HepG2 (cell line): ENCODE data around the gene IGFLR1. TPM values are rescaled to one million over a fixed set of nuclear protein-coding genes. Genes with fewer than 3 reads are reported as not detected.

ENCODE experiments used
- CBFB ChIP-seq: sonication (generic); formaldehyde crosslinking; IDR thresholded peaks from 2 replicates; pipeline ENCODE4 v1.4.0; 2020; ENCODE audit warnings: missing genetic modification reagents
- CCAR2 ChIP-seq: fragments of 200-400 bp; formaldehyde crosslinking; optimal IDR thresholded peaks from 2 replicates; pipeline ENCODE3; 2018; ENCODE audit warnings: low read depth, mild to moderate bottlenecking, low read length, moderate library complexity
- CTCF ChIP-seq: sonication (generic); formaldehyde crosslinking; IDR thresholded peaks from 2 replicates; pipeline ENCODE4 v1.5.0; 2020; ENCODE audit warnings: mild to moderate bottlenecking, missing genetic modification reagents, moderate library complexity
- MYPOP ChIP-seq: sonication (generic); formaldehyde crosslinking; IDR thresholded peaks from 2 replicates; pipeline ENCODE4 v1.8.1; 2023; ENCODE audit warnings: mild to moderate bottlenecking, moderate library complexity, missing genetic modification reagents
- REPIN1 ChIP-seq: sonication (generic); formaldehyde crosslinking; IDR thresholded peaks from 2 replicates; pipeline ENCODE4 v1.8.0; 2022; ENCODE audit warnings: missing genetic modification reagents, low read depth, mild to moderate bottlenecking, borderline replicate concordance
- SETDB1 ChIP-seq: sonication (generic); formaldehyde crosslinking; IDR thresholded peaks from 2 replicates; pipeline ENCODE4 v1.5.1; 2020; ENCODE audit warnings: missing genetic modification reagents, mild to moderate bottlenecking, borderline replicate concordance
- SOX13 ChIP-seq, 3 experiments: fragments of 450-650 bp in 1 of 3; sonication (generic) in 1 of 3; formaldehyde crosslinking in 1 of 3; IDR thresholded peaks in 2 of 3; conservative IDR thresholded peaks in 1 of 3; 2 replicates each; pipeline versions ENCODE4 v1.5.0 to v1.6.1; 2016 to 2020; ENCODE audit warnings: antibody characterized with exemption in 1 of 3, mild to moderate bottlenecking in 1 of 3, missing compliant biosample characterization in 1 of 3, missing genetic modification reagents in 1 of 3, moderate library complexity in 1 of 3
- STAG1 ChIP-seq: sonication (generic); formaldehyde crosslinking; IDR thresholded peaks from 2 replicates; pipeline ENCODE4 v1.4.0; 2020; ENCODE audit warnings: missing genetic modification reagents
- TBL1XR1 ChIP-seq: fragments of 150-350 bp; IDR thresholded peaks from 2 replicates; pipeline ENCODE4 v1.6.1; 2014; ENCODE audit warnings: borderline replicate concordance, low read length; ENCODE audit not compliant: partially characterized antibody
- THRA ChIP-seq: sonication (generic); formaldehyde crosslinking; IDR thresholded peaks from 2 replicates; pipeline ENCODE4 v1.4.0; 2020; ENCODE audit warnings: missing genetic modification reagents, borderline replicate concordance
- XBP1 ChIP-seq: sonication (generic); formaldehyde crosslinking; IDR thresholded peaks from 2 replicates; pipeline ENCODE4 v1.5.0; 2020; ENCODE audit warnings: missing genetic modification reagents
- ZNF263 ChIP-seq: sonication (generic); formaldehyde crosslinking; IDR thresholded peaks from 2 replicates; pipeline ENCODE4 v1.4.0; 2020; ENCODE audit warnings: missing genetic modification reagents
- ZNF383 ChIP-seq: sonication (generic); formaldehyde crosslinking; IDR thresholded peaks from 2 replicates; pipeline ENCODE4 v1.4.0; 2020; ENCODE audit warnings: missing genetic modification reagents, mild to moderate bottlenecking, borderline replicate concordance
- ZNF512 ChIP-seq: sonication (generic); formaldehyde crosslinking; IDR thresholded peaks from 2 replicates; pipeline ENCODE4 v1.4.0; 2020; ENCODE audit warnings: mild to moderate bottlenecking, missing genetic modification reagents
- ZNF546 ChIP-seq: sonication (generic); formaldehyde crosslinking; conservative IDR thresholded peaks from 2 replicates; pipeline ENCODE4 v1.8.1; 2023; ENCODE audit warnings: mild to moderate bottlenecking, missing genetic modification reagents
- polyA plus RNA-seq, 8 experiments: library from polyadenylated mRNA; depleted of rRNA in 3 of 8; stranded (reverse) in 7 of 8; unstranded in 1 of 8; fragments of >200 nt; fragmentation: Illumina TruSeq in 4 of 8; extraction: Trizol in 4 of 8; gene quantifications; 2 replicates each; pipeline versions ENCODE4 v1.2.1 to v1.2.3, GENCODE V29; 2011 to 2016; ENCODE audit warnings: low read depth in 4 of 8, missing spikeins in 1 of 8, mixed read lengths in 1 of 8; ENCODE audit not compliant: insufficient read depth in 1 of 8
- total RNA-seq, 5 experiments: library from RNA; depleted of rRNA; stranded (reverse); fragments of >200 nt; fragmentation: Illumina TruSeq; extraction: Trizol; gene quantifications; 2 replicates each; pipeline ENCODE4 v1.2.3, GENCODE V29; 2016; ENCODE audit warnings: low read depth in 1 of 5
- TF ChIP-seq, protein P1 (sequence below): sonication (generic); formaldehyde crosslinking; IDR thresholded peaks from 2 replicates; pipeline ENCODE4 v1.4.0; 2020; ENCODE audit warnings: mild to moderate bottlenecking, low read depth, missing genetic modification reagents
- TF ChIP-seq, protein P2 (sequence below): IDR thresholded peaks from 2 replicates; pipeline ENCODE4 v1.6.1; 2016; ENCODE audit warnings: low read depth, control low read depth
- TF ChIP-seq, protein P3 (sequence below): sonication (generic); formaldehyde crosslinking; IDR thresholded peaks from 2 replicates; pipeline ENCODE4 v1.5.0; 2020; ENCODE audit warnings: missing genetic modification reagents, mild to moderate bottlenecking, borderline replicate concordance

The IGFLR1 gene
- total and polyA plus RNA-seq, 2 of the 13 experiments (the other 11 are each of a cell fraction or from before 2014, with no cell fraction given): 5.4 to 8.9 TPM

GRCh38 chr19:35693835-35694599 lies 48.2 kb downstream of the IGFLR1 start (continued):
- TF ChIP-seq ZNF512 (CRISPR knock-in tag): peak; percentile 89
- no peak for TF ChIP-seq XBP1 (CRISPR knock-in tag)
- peak; percentile 72 for TF ChIP-seq THRA
- 0 out of 2 replicates have a peak, but pooled peaks have one; percentile 36 for TF ChIP-seq CBFB (CRISPR knock-in tag)
- TF ChIP-seq, protein P1, sequence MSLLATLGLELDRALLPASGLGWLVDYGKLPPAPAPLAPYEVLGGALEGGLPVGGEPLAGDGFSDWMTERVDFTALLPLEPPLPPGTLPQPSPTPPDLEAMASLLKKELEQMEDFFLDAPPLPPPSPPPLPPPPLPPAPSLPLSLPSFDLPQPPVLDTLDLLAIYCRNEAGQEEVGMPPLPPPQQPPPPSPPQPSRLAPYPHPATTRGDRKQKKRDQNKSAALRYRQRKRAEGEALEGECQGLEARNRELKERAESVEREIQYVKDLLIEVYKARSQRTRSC (CRISPR knock-in tag): no peak
- no peak for TF ChIP-seq TBL1XR1
- TF ChIP-seq MYPOP (CRISPR knock-in tag): peak; percentile 46; the same call in 1 of the 2 replicates
- TF ChIP-seq SETDB1 (CRISPR knock-in tag): no peak
- no peak for TF ChIP-seq SOX13 (IDR thresholded peaks at IDR 0.05)
- TF ChIP-seq SOX13 (CRISPR knock-in tag; conservative IDR thresholded peaks at IDR 0.05 in 1 of 2, IDR thresholded peaks at IDR 0.05 in 1 of 2): peak in 1 of 2 experiments; percentile 18; a peak in 1 of 4 replicates
- TF ChIP-seq CTCF (CRISPR knock-in tag): peak; percentile 97
- TF ChIP-seq, protein P2, sequence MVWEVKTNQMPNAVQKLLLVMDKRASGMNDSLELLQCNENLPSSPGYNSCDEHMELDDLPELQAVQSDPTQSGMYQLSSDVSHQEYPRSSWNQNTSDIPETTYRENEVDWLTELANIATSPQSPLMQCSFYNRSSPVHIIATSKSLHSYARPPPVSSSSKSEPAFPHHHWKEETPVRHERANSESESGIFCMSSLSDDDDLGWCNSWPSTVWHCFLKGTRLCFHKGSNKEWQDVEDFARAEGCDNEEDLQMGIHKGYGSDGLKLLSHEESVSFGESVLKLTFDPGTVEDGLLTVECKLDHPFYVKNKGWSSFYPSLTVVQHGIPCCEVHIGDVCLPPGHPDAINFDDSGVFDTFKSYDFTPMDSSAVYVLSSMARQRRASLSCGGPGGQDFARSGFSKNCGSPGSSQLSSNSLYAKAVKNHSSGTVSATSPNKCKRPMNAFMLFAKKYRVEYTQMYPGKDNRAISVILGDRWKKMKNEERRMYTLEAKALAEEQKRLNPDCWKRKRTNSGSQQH (CRISPR knock-in tag): 0 out of 2 replicates have a peak, but pooled peaks have one; percentile 36
- TF ChIP-seq, protein P3, sequence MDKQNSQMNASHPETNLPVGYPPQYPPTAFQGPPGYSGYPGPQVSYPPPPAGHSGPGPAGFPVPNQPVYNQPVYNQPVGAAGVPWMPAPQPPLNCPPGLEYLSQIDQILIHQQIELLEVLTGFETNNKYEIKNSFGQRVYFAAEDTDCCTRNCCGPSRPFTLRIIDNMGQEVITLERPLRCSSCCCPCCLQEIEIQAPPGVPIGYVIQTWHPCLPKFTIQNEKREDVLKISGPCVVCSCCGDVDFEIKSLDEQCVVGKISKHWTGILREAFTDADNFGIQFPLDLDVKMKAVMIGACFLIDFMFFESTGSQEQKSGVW (CRISPR knock-in tag): no peak
- TF ChIP-seq ZNF383: no peak
- peak; percentile 95 for TF ChIP-seq STAG1 (CRISPR knock-in tag)
- TF ChIP-seq ZNF546 (CRISPR knock-in tag): no peak
- TF ChIP-seq ZNF263: peak; percentile 99
- no peak for TF ChIP-seq REPIN1 (CRISPR knock-in tag)
- TF ChIP-seq CCAR2: peak; percentile 88
